ENCODE results near the gene MYL11. TPM values are rescaled to one million over a fixed set of nuclear protein-coding genes. Genes with fewer than 3 reads are reported as not detected.

The MYL11 gene
- polyA plus RNA-seq, 1 donor (not counting 4 experiments of a cell fraction or from before 2014, with no cell fraction given), result not detected

DNA sequence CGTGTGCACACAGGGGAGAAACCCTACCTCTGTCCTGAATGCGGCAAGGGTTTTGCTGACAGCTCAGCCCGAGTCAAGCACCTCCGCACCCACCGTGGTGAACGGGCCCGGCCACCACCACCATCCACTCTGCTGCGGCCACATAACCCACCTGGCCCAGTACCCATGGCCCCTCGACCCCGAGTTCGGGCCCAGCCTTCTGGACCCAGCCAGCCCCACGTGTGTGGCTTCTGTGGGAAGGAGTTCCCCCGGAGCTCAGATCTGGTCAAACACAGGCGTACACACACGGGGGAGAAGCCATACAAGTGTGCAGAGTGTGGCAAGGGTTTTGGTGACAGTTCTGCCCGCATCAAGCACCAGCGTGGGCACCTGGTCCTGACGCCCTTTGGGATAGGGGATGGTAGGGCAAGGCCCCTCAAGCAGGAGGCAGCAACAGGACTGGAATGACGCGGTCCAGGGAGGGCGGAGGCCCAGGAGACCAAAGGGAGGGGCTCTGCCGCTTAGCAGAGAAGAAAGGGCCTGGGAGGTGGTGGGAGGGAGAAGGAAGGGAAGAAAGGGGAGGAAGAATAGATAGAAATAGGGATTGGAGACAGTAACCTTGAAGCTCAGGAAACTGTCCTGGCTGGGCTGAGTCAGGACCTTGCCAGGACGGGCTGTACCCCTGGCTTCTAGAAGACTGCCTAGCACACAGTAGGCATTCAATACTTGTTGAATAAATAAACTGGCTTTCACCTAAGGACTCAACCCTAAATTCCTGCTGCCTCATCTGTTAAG, 24.2 kb downstream of the MYL11 start:
- H3K27ac ChIP-seq (ENCODE audit: control insufficient read depth, insufficient read depth, low read length), result no peak overlapping the region
- no peak for FAIRE-seq

DNA sequence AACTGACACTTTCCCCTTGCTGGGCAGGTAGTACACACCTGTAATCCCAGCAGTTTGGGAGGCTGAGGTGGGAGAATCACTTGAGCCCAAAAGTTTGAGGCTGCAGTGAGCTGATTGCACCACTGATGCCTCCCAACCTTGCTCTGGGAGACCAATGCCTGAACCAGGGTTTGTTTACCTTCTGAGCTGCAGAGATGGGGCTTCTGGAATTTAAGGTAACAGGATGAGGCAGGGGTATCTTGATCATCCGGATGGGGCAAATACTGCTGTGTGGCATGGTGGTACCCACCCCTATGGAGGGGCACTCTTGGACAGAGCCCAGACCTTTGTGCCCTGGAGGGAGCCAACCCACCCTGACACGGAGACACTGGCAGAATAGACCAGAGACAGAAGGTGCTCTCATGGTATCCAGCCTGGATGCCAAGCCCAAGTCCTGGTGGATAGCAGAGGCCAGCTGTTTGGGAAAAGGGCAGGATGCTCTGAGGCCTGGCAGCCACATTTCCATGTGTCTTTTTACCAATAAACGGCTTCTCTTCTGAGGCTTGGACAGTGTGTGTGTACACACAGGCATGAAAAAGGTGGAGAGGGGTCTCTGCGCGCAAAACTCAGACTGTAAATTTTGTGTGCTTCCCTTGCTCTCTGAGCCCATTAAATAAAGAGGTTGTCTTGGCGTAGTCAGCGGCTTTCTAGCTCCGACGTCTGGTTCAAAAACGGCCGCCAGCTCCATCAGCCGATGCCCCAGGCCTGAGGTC, 25.0 kb downstream of the MYL11 start:
- H3K79me2 ChIP-seq (ENCODE audit: control insufficient read depth, insufficient read depth, low read length), result peaks cover 4% of the 10 kb centered on the region
- H3K9ac ChIP-seq (ENCODE audit: control insufficient read depth, extremely low read depth, insufficient read depth, low read length), result peak overlapping the region; percentile 82
- H3K36me3 ChIP-seq (ENCODE audit: control insufficient read depth in 2 of 2, extremely low read depth in 1 of 2, insufficient read depth in 2 of 2, low read length in 2 of 2), result peaks cover 0 to 3% of the 10 kb centered on the region in 2 experiments
- FAIRE-seq (no peak), DNase-seq (ENCODE audit: low read depth, low spot score) (no peak)
- H2AFZ ChIP-seq (ENCODE audit: control insufficient read depth, low read length), result peak overlapping the region; percentile 92
- H4K20me1 ChIP-seq (ENCODE audit: control insufficient read depth, extremely low read depth, insufficient read depth, low read length), result no peaks in the 10 kb centered on the region
- H3K4me2 ChIP-seq (ENCODE audit: control insufficient read depth, extremely low read depth, insufficient read depth, low read depth, low read length), result peak overlapping the region; percentile 91
- H3K9me3 ChIP-seq (ENCODE audit: control insufficient read depth, low read depth, low read length), result no peaks in the 10 kb centered on the region
- peaks cover 12% of the 10 kb centered on the region for H3K4me1 ChIP-seq (ENCODE audit: control insufficient read depth, extremely low read depth, insufficient read depth, low read length)
- no peaks in the 10 kb centered on the region for H3K9me1 ChIP-seq (ENCODE audit: control insufficient read depth, extremely low read depth, insufficient read depth, low read length)
- TF ChIP-seq, protein P1, sequence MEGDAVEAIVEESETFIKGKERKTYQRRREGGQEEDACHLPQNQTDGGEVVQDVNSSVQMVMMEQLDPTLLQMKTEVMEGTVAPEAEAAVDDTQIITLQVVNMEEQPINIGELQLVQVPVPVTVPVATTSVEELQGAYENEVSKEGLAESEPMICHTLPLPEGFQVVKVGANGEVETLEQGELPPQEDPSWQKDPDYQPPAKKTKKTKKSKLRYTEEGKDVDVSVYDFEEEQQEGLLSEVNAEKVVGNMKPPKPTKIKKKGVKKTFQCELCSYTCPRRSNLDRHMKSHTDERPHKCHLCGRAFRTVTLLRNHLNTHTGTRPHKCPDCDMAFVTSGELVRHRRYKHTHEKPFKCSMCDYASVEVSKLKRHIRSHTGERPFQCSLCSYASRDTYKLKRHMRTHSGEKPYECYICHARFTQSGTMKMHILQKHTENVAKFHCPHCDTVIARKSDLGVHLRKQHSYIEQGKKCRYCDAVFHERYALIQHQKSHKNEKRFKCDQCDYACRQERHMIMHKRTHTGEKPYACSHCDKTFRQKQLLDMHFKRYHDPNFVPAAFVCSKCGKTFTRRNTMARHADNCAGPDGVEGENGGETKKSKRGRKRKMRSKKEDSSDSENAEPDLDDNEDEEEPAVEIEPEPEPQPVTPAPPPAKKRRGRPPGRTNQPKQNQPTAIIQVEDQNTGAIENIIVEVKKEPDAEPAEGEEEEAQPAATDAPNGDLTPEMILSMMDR (optimal IDR thresholded peaks at IDR 0.05 in 1 of 3, IDR thresholded peaks at IDR 0.05 in 1 of 3, conservative IDR thresholded peaks at IDR 0.05 in 1 of 3; ENCODE audit: extremely low read depth in 1 of 3, insufficient read depth in 2 of 3, low read length in 3 of 3), result no peak
- peak overlapping the region; percentile 44 to 83 (median 79) for H3K4me3 ChIP-seq (ENCODE audit: control insufficient read depth in 2 of 3, extremely low read depth in 1 of 3, insufficient read depth in 2 of 3, low read depth in 1 of 3, low read length in 3 of 3)
- peak overlapping the region; percentile 71 for H3K27ac ChIP-seq (ENCODE audit: control insufficient read depth, insufficient read depth, low read length)
- dilution Hi-C loops (cut with MboI; ENCODE audit: extremely low pct_ligation_motif_present, low sequenced_read_pairs), result no loop called here
- H3K27me3 ChIP-seq (ENCODE audit: control insufficient read depth, extremely low read depth, insufficient read depth, low read length), result no peaks in the 10 kb centered on the region

More for the DNA sequence above, 24.2 kb downstream of the MYL11 start:
- Histone ChIP-seq H3K4me2 (ENCODE audit: control insufficient read depth, extremely low read depth, insufficient read depth, low read depth, low read length) (no peak overlapping the region), H3K27me3 (ENCODE audit: control insufficient read depth, extremely low read depth, insufficient read depth, low read length) (no peaks in the 10 kb centered on the region), H4K20me1 (ENCODE audit: control insufficient read depth, extremely low read depth, insufficient read depth, low read length) (no peaks in the 10 kb centered on the region), H3K9me1 (ENCODE audit: control insufficient read depth, extremely low read depth, insufficient read depth, low read length) (no peaks in the 10 kb centered on the region), H3K4me1 (ENCODE audit: control insufficient read depth, extremely low read depth, insufficient read depth, low read length) (peaks cover 12% of the 10 kb centered on the region), H2AFZ (ENCODE audit: control insufficient read depth, low read length) (no peak overlapping the region), H3K79me2 (ENCODE audit: control insufficient read depth, insufficient read depth, low read length) (peaks cover 4% of the 10 kb centered on the region), H3K9me3 (ENCODE audit: control insufficient read depth, low read depth, low read length) (no peaks in the 10 kb centered on the region), H3K4me3 (ENCODE audit: control insufficient read depth in 2 of 3, extremely low read depth in 1 of 3, insufficient read depth in 2 of 3, low read depth in 1 of 3, low read length in 3 of 3) (no peak overlapping the region), H3K36me3 (ENCODE audit: control insufficient read depth in 2 of 2, extremely low read depth in 1 of 2, insufficient read depth in 2 of 2, low read length in 2 of 2) (peaks cover 0 to 3% of the 10 kb centered on the region in 2 experiments), H3K9ac (ENCODE audit: control insufficient read depth, extremely low read depth, insufficient read depth, low read length) (no peak overlapping the region)
- dilution Hi-C loops (cut with MboI; ENCODE audit: extremely low pct_ligation_motif_present, low sequenced_read_pairs), result no loop called here
- TF ChIP-seq, protein P1 (optimal IDR thresholded peaks at IDR 0.05 in 1 of 3, IDR thresholded peaks at IDR 0.05 in 1 of 3, conservative IDR thresholded peaks at IDR 0.05 in 1 of 3; ENCODE audit: extremely low read depth in 1 of 3, insufficient read depth in 2 of 3, low read length in 3 of 3), result no peak
- no peak for TF ChIP-seq EZH2 (IDR thresholded peaks at IDR 0.05; ENCODE audit: low read length)
- no peak for DNase-seq (ENCODE audit: low read depth, low spot score)
